Adrenal gland (tissue), 12 donors: ENCODE results near the gene KCND1. TPM values are rescaled to one million over a fixed set of nuclear protein-coding genes. Genes with fewer than 3 reads are reported as not detected.

ENCODE experiments used
- DNase-seq, 7 donors: peaks; one replicate each; pipeline ENCODE4 v3.0.0-alpha.2; 2019 to 2020
- H3K27ac ChIP-seq, 5 donors: fragments of 200-600 bp; sonication (generic) in 4 of 5; 1 replicate in 3 of 5; 2 replicates in 2 of 5; pipeline versions ENCODE4 v1.5.1 to v1.8.0; 2016 to 2020; ENCODE audit warnings: mild to moderate bottlenecking in 1 of 5
- H3K27me3 ChIP-seq: fragments of 200-600 bp; 2 replicates; pipeline ENCODE4 v1.8.0; 2021
- H3K36me3 ChIP-seq, 2 donors: fragments of 200-600 bp; replicated peaks in 1 of 2; 1 replicate in 1 of 2; 2 replicates in 1 of 2; pipeline versions ENCODE4 v1.5.1 to v1.8.0; 2018 to 2022
- H3K4me1 ChIP-seq, 2 donors: fragments of 200-600 bp; replicated peaks in 1 of 2; 1 replicate in 1 of 2; 2 replicates in 1 of 2; pipeline versions ENCODE4 v1.5.1 to v1.8.0; 2018 to 2021
- H3K4me3 ChIP-seq, 4 donors: fragments of 200-600 bp; sonication (generic) in 3 of 4; one replicate each; pipeline ENCODE4 v1.5.1; 2016 to 2018
- H3K9me3 ChIP-seq, 3 donors: fragments of 200-600 bp; sonication (generic) in 1 of 3; replicated peaks in 1 of 3; 1 replicate in 2 of 3; 2 replicates in 1 of 3; pipeline versions ENCODE4 v1.5.1 to v1.8.0; 2016 to 2021
- POLR2A ChIP-seq, 2 donors: fragments of 450-650 bp; IDR thresholded peaks; one replicate each; pipeline ENCODE4 v1.6.1; 2017; ENCODE audit warnings: antibody characterized with exemption in 2 of 2, mild to moderate bottlenecking in 2 of 2, moderate library complexity in 1 of 2
- WGBS, 4 donors: extraction: QIAGEN DNeasy Blood & Tissue Kit in 2 of 4; methylation state at CpG; one replicate each; pipeline versions ENCODE4 v1.1.5 to v1.1.7; 2013 to 2017; 5-methylcytosine and 5-hydroxymethylcytosine counted together
- intact Hi-C, 2 donors: fragments of 100-400 bp; cut with DNase I; formaldehyde crosslinking; loops; one replicate each; pipeline versions ENCODE4 v1.14.1 to v1.15.0; 2022 to 2023
- polyA plus RNA-seq, 3 donors: library from polyadenylated mRNA; stranded (reverse); fragments of 200-250 nt in 2 of 3; fragments of 350-450 nt in 1 of 3; fragmentation: Illumina TruSeq in 1 of 3; extraction: RNeasy Lipid Tissue Mini Kit (QIAGEN cat#74804) in 1 of 3; gene quantifications; one replicate each; pipeline ENCODE4 v1.2.3, GENCODE V29; 2013 to 2014
- total RNA-seq, 9 donors: library from RNA; depleted of rRNA in 4 of 9; stranded (reverse); fragments of >200 nt in 4 of 9; fragments of 120-200 nt in 1 of 9; fragmentation: NEBNext Ultra II Directional in 1 of 9; extraction: Animal tissue kit (Norgen Biotek cat#: 25700) in 1 of 9; gene quantifications; one replicate each; pipeline versions ENCODE4 v1.1.0 to v1.2.4, GENCODE V29; 2013 to 2023
- TF ChIP-seq, protein P1 (sequence below), 6 experiments: fragments of 450-650 bp in 4 of 6; fragments of 200-600 bp in 2 of 6; sonication (generic) in 1 of 6; IDR thresholded peaks; 1 replicate in 5 of 6; 2 replicates in 1 of 6; pipeline versions ENCODE4 v1.5.1 to v1.8.0; 2016 to 2021; ENCODE audit warnings: antibody characterized with exemption in 6 of 6, mild to moderate bottlenecking in 2 of 6, moderate library complexity in 1 of 6
- donor health status: healthy with polysubstance abuse.
- donor health status: Bipolar disorder and iron deficiency.
- donor health status: DM: yes; HTN: yes; CAD: no.
- donor health status: DM: no; HTN: no; CAD: no.
- donor health status: DM: no; HTN: no; CAD: no.
- donor health status: DM: yes; HTN: yes; CAD: no.

KCND1 gene
- total and polyA plus RNA-seq, 12 donors: 0.22 to 2.4 (median 0.95) TPM

DNA sequence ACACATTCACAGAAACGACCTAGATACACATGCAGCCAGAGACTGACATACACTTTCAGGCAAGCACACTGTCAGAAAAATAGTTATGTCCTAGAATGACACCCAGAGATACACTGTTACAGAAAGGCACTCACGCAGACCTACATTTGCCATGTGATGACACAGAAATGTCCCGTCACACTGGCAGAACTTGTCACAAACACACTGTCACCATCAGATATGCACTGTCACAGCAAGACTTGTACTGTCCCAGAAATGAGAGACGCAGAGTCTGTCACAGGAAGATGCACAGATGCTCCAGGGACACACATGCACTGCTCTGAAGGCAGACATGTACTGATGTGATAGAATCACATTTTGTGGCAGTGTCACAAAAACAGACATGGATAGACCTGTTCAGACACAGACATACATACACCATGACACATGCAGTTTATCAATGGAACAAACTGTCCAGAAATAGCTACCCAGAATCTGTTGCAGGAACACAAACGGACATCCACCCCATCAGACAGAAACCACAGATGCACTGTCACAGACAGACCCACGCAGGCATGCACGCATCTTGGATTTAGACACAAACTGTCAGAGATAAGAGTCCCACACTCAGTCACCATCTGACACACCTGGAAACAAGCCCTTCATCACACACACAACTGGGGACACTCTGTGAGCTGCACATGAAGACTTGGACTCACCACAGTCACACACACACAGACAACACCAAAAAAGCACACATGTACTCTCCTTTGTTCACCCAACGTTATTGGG lies 51.5 kb downstream of the KCND1 start:
- 8 to 48% (median 28%) methylated on average over 2 to 8 of the region's 8 CpGs for WGBS, 4 donors
- peak overlapping the region in 4 of 5 donors; percentile 68 to 84 (median 80) for H3K27ac ChIP-seq
- intact Hi-C loops: no loop called here

DNA sequence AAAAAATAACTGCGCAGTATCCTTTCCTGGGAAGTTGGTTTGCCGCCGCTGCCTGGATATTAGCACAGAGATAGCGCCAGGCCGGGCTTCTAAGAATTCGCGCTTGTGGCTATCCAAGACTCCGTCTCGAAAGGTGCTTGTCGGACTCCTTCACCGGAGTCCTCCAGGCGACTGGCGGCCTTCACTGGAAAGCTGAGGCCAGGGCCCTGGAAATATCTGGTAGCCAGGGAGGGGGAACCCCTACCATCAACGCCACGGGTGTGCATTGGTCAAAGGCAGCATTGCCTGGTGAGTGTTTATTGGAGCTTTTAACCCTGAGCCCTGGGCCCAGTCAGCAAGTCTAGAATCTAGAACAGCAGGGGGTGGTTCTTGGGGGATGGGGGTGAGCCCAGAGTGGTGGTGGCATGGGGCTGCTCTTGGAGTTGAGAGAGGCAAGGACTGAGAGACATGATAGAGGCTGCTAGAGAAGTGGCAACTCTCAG lies 52.2 kb downstream of the KCND1 start:
- H3K27me3 ChIP-seq: no peaks in the 10 kb centered on the region
- peak overlapping the region in 2 of 4 donors; percentile 49 to 57 for H3K4me3 ChIP-seq
- H3K4me1 ChIP-seq: peaks cover 0 to 8% of the 10 kb centered on the region in 2 donors
- H3K27ac ChIP-seq: peak overlapping the region; percentile 68 to 84 (median 78)
- WGBS, 4 donors: 1 to 26% (median 24%) methylated on average over 11 to 15 of the region's 15 CpGs; no CpG with 5 or more reads in 1 of the 4 donors
- peaks cover 0 to 23% of the 10 kb centered on the region in 2 donors for H3K36me3 ChIP-seq
- peak in 3 of 7 donors; percentile 39 to 55 (median 42) for DNase-seq
- intact Hi-C loops: no loop called here
- no peaks in the 10 kb centered on the region for H3K9me3 ChIP-seq
- TF ChIP-seq POLR2A (IDR thresholded peaks at IDR 0.05): no peak
- TF ChIP-seq, protein P1, sequence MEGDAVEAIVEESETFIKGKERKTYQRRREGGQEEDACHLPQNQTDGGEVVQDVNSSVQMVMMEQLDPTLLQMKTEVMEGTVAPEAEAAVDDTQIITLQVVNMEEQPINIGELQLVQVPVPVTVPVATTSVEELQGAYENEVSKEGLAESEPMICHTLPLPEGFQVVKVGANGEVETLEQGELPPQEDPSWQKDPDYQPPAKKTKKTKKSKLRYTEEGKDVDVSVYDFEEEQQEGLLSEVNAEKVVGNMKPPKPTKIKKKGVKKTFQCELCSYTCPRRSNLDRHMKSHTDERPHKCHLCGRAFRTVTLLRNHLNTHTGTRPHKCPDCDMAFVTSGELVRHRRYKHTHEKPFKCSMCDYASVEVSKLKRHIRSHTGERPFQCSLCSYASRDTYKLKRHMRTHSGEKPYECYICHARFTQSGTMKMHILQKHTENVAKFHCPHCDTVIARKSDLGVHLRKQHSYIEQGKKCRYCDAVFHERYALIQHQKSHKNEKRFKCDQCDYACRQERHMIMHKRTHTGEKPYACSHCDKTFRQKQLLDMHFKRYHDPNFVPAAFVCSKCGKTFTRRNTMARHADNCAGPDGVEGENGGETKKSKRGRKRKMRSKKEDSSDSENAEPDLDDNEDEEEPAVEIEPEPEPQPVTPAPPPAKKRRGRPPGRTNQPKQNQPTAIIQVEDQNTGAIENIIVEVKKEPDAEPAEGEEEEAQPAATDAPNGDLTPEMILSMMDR (IDR thresholded peaks at IDR 0.05): no peak

More for the DNA sequence above, 51.5 kb downstream of the KCND1 start:
- no peak overlapping the region for H3K4me3 ChIP-seq
- no peaks in the 10 kb centered on the region for H3K9me3 ChIP-seq
- no peak for TF ChIP-seq POLR2A (IDR thresholded peaks at IDR 0.05)
- peaks cover 0 to 8% of the 10 kb centered on the region in 2 donors for H3K4me1 ChIP-seq
- H3K27me3 ChIP-seq: no peaks in the 10 kb centered on the region
- DNase-seq: peak in 1 of 7 donors; percentile 58
- H3K36me3 ChIP-seq: peaks cover 0 to 27% of the 10 kb centered on the region in 2 donors

DNA sequence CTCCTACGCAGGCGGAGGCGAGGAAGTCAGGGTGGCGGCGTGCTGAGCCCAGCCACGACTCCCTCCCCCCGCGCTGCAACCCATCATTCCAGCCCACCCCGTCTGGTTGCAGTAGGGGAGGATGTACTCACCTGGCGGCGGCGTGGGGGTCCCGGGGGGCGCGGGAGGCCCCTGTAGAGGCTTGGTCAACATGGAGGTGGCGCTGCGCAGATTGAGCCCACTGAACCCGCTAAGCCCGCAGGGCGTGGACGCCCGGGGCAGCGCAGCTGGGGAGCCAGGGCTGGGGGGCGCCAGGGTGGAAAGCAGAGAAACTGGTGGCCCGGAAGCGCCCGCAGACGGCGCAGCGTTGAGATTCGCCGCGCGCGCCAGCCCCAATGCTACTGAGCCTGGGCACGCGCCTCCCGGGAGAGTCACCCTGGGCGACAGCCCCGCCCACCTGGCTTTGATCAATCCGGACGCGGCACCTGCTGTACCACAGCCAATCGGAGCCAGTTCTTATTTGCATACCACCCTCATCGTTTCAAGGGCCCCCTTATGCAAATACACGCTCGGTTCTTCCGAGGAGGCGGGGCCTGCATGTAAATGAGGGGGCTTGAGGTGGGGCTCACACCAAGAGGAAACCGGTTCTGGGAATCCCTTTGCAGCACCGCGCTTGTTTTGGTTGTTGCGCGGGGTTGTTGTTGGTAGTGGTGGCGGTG lies 52.9 kb downstream of the KCND1 start, which contains the start of gene PIM2:
PIM2 (minus strand) TSS at position 382 of the 698 bp plus-strand sequence; CDS start at position 192, 190 bp downstream.
- WGBS, 4 donors: 0 to 48% (median 16%) methylated on average over 7 to 55 of the region's 55 CpGs
- Histone ChIP-seq H3K4me3 (peak within 1 kb of the TSS in 2 of 4 donors; percentile 49 to 57), H3K9me3 (no peaks in the 10 kb centered on the region), H3K27me3 (no peaks in the 10 kb centered on the region), H3K4me1 (peaks cover 0 to 8% of the 10 kb centered on the region in 2 donors), H3K27ac (peak within 1 kb of the TSS; percentile 70 to 84 (median 78)), H3K36me3 (peaks cover 0 to 17% of the 10 kb centered on the region in 2 donors)
- intact Hi-C loops: no loop called here
- TF ChIP-seq, protein P1 (IDR thresholded peaks at IDR 0.05): no peak
- peak; percentile 84 to 93 for TF ChIP-seq POLR2A (IDR thresholded peaks at IDR 0.05)
- peak; percentile 90 to 97 (median 95) for DNase-seq

DNA sequence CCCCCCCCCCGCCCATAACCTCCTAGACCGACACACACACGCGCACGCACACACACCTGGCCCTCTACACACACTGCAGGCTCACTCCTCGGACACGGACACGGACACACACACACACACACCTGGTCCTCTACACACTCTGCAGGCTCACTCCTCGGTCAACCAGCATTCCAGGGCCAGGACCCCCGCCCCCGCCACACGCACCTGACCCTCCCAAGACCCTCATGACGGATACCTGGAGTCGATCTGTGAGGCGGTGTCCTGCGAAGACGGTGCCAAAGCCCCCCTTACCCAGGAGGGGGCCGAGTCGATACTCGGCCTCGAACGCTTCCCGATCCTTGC lies 53.4 kb downstream of the KCND1 start:
- Histone ChIP-seq H3K27ac (peak overlapping the region in 4 of 5 donors; percentile 70 to 84 (median 80)), H3K36me3 (peaks cover 0 to 12% of the 10 kb centered on the region in 2 donors), H3K27me3 (no peaks in the 10 kb centered on the region), H3K9me3 (no peaks in the 10 kb centered on the region), H3K4me1 (peaks cover 0 to 8% of the 10 kb centered on the region in 2 donors), H3K4me3 (peak overlapping the region in 2 of 4 donors; percentile 49 to 57)
- intact Hi-C loops: no loop called here
- TF ChIP-seq POLR2A (IDR thresholded peaks at IDR 0.05): no peak
- TF ChIP-seq, protein P1 (IDR thresholded peaks at IDR 0.05): no peak
- WGBS, 4 donors: 8 to 59% (median 23%) methylated on average over 9 to 23 of the region's 23 CpGs
- no peak for DNase-seq
